ENCODE data around the gene PLA2G3. TPM values are rescaled to one million over a fixed set of nuclear protein-coding genes. Genes with fewer than 3 reads are reported as not detected.

The PLA2G3 gene
- total and polyA plus RNA-seq, 8 donors = 0.06 to 9.9 (median 0.17) TPM; not detected in 1

DNA sequence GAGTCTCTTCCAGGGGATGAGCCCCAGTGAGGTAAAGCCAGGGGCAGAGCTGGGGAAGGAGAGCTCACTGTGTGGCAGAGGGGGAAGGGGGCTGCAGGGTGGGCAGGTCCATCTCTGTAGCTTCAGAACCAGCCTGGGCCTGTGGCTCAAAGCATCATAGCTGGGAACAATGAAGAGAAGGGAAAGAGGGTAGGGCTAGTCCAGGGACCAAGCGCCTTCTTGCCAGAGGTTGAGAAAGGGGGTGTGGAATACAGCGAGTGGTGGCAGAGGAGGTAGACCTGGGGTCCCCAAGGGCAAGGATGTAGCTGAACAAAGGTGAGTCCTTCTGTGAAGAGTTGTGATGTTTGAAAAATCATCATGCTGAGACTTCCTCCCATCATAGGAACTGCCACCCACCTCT is 1.2 kb upstream of the PLA2G3 start:
- Histone ChIP-seq H3K27ac (no peak overlapping the region), H3K4me3 (no peak overlapping the region), H3K4me1 (no peaks in the 10 kb centered on the region), H3K9me3 (no peaks in the 10 kb centered on the region), H3K36me3 (no peaks in the 10 kb centered on the region), H3K27me3 (peaks cover 0 to 16% of the 10 kb centered on the region in 2 donors)
- intact Hi-C loops (cut with DNase I) = no loop called here
- no peak for ATAC-seq
- DNase-seq = no peak
- TF ChIP-seq, protein P1, sequence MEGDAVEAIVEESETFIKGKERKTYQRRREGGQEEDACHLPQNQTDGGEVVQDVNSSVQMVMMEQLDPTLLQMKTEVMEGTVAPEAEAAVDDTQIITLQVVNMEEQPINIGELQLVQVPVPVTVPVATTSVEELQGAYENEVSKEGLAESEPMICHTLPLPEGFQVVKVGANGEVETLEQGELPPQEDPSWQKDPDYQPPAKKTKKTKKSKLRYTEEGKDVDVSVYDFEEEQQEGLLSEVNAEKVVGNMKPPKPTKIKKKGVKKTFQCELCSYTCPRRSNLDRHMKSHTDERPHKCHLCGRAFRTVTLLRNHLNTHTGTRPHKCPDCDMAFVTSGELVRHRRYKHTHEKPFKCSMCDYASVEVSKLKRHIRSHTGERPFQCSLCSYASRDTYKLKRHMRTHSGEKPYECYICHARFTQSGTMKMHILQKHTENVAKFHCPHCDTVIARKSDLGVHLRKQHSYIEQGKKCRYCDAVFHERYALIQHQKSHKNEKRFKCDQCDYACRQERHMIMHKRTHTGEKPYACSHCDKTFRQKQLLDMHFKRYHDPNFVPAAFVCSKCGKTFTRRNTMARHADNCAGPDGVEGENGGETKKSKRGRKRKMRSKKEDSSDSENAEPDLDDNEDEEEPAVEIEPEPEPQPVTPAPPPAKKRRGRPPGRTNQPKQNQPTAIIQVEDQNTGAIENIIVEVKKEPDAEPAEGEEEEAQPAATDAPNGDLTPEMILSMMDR (IDR thresholded peaks at IDR 0.05) = no peak

DNA sequence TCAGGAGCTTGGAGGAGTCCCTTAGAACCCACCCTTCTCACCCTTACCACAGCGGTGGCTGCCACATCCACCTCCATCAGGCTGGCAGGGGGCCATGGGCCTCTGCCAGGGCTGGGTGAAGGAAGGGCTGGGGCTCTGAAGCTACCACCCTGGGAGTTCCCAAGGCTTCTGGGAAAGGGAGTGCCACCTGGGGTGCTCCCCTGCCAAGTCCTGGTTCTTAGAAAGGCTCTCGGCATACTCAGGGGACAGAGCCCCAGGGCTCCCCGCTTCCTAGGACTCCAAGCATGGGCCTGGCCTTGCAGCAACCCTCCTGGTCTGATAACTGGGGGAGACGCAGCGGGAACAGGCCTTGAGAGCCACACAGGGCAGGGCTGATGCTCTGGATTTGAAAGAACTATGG is 438 bp upstream of the PLA2G3 start:
- Histone ChIP-seq H3K27ac (peak overlapping the region in 1 of 2 donors; percentile 18), H3K9me3 (no peaks in the 10 kb centered on the region), H3K4me1 (no peaks in the 10 kb centered on the region), H3K4me3 (no peak overlapping the region), H3K27me3 (peaks cover 0 to 16% of the 10 kb centered on the region in 2 donors), H3K36me3 (no peaks in the 10 kb centered on the region)
- ATAC-seq (peak; percentile 59), DNase-seq (no peak)
- TF ChIP-seq, protein P1 (IDR thresholded peaks at IDR 0.05) = no peak
- intact Hi-C loops (cut with DNase I) = no loop called here

DNA sequence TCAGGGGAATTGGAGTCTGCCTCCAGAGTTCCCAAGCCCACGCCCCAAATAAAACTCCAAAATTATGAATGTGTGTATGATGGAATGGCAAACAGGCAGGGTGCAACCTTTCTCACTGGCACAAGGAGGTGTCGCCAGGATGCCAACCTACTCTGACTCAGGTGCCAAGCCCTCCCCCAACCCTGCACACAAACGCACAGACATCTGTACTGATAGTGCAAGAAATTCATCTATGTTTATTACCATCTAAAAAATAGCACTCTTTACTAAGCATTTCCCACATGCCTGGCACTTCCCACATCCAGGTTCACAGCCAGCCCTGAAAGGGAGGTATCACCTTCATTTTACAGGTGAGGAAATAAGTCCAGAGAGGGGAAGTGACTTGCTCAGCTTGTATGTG is 1.2 kb downstream of the PLA2G3 start:
- no peak overlapping the region for H3K27ac ChIP-seq
- TF ChIP-seq, protein P1 (IDR thresholded peaks at IDR 0.05) = no peak
- peak overlapping the region in 1 of 2 donors; percentile 35 for H3K4me3 ChIP-seq
- H3K4me1 ChIP-seq = no peaks in the 10 kb centered on the region
- DNase-seq (no peak), ATAC-seq (no peak)
- peaks cover 0 to 3% of the 10 kb centered on the region in 2 donors for H3K36me3 ChIP-seq
- H3K27me3 ChIP-seq = peaks cover 0 to 16% of the 10 kb centered on the region in 2 donors
- H3K9me3 ChIP-seq = no peaks in the 10 kb centered on the region
- intact Hi-C loops (cut with DNase I) = no loop called here

DNA sequence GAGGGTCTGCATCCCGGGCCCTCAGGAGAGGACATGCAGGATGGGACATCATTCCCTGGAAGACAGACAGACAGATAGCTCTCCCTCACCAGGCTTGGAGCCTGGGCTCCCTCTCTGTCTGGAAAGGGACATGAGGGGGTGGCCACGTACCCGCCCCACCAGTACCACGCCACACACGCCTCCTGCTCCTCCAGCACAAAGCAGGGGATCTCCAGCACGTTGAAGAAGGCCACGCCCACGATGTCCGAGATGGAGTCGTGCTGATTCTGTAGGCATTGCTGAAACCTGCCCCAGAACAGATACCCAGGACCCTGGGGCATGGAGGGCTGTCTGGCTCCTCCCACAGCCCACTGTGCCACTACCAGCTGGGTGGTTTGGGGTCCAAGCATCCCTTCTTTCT is 2.2 kb downstream of the PLA2G3 start:
- no peak for DNase-seq
- no peak overlapping the region for H3K27ac ChIP-seq
- H3K36me3 ChIP-seq = peaks cover 0 to 4% of the 10 kb centered on the region in 2 donors
- no peak for ATAC-seq
- no peaks in the 10 kb centered on the region for H3K4me1 ChIP-seq
- H3K4me3 ChIP-seq = no peak overlapping the region
- TF ChIP-seq, protein P1 (IDR thresholded peaks at IDR 0.05) = no peak
- H3K27me3 ChIP-seq = peaks cover 0 to 16% of the 10 kb centered on the region in 2 donors
- no peaks in the 10 kb centered on the region for H3K9me3 ChIP-seq
- intact Hi-C loops (cut with DNase I) = no loop called here

DNA sequence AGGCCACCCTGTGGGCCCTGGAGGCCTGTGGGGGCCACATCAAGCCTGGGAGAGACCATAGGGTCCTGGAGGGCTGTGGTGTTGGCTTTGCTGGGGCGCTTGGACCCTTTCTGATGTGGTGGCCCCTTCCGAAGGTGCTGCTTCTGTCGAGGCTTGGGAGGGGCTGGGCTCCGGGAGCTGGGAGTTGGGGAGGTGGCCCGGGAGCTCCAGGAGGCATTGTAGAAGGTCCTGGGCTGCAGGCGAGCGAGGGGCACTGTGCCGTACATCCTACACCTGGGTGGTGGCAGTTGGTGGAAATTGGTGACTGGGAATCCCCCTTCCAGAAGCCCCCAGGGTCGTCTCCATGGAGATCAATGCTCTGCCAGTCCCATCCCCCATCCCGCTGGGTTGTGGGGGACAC is 2.6 kb downstream of the PLA2G3 start:
- Histone ChIP-seq H3K27ac (no peak overlapping the region), H3K27me3 (peaks cover 0 to 16% of the 10 kb centered on the region in 2 donors), H3K4me1 (no peaks in the 10 kb centered on the region), H3K4me3 (no peak overlapping the region), H3K9me3 (no peaks in the 10 kb centered on the region), H3K36me3 (peaks cover 0 to 4% of the 10 kb centered on the region in 2 donors)
- intact Hi-C loops (cut with DNase I) = no loop called here
- no peak for ATAC-seq
- TF ChIP-seq, protein P1 (IDR thresholded peaks at IDR 0.05) = no peak
- DNase-seq = no peak
